ENCODE data around the gene DHDDS. TPM values are rescaled to one million over a fixed set of nuclear protein-coding genes. Genes with fewer than 3 reads are reported as not detected.

Gene DHDDS
- total RNA-seq, 2 donors from 2014 or later, result 38.6 to 59.4 TPM

GRCh38 chr1:26434161-26434752 lies 2.1 kb downstream of the DHDDS start:
- ATAC-seq (ENCODE audit: insufficient number of reproducible peaks, low FRiP score, low read depth) (no peak), DNase-seq (ENCODE audit: low spot score) (no peak)
- H3K9me3 ChIP-seq, result no peaks in the 10 kb centered on the region
- H3K27me3 ChIP-seq (replicated peaks; ENCODE audit: insufficient read depth), result no peaks in the 10 kb centered on the region
- H3K4me3 ChIP-seq, result no peak overlapping the region
- peaks cover 11 to 27% of the 10 kb centered on the region in 2 donors for H3K4me1 ChIP-seq (ENCODE audit: control insufficient read depth in 1 of 2, low read depth in 2 of 2)
- peaks cover 24% of the 10 kb centered on the region for H3K36me3 ChIP-seq
- H3K27ac ChIP-seq, result no peak overlapping the region
- TF ChIP-seq CTCF (IDR thresholded peaks at IDR 0.05), result no peak

DNA sequence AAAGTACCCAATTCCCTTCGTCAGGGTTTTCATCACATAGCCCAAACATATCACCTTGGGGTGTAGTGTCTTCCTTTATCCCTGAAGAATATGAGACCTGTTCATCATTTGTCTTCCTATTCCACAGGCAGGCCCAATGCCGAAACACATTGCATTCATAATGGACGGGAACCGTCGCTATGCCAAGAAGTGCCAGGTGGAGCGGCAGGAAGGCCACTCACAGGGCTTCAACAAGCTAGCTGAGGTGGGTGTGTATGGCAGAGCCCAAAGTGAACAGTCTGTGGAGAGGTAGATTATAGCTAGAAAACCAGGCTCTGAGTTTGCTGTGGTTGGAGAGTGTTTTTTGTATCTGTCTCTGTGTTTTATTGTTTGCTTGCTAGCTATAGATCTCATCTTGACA lies 5.9 kb downstream of the DHDDS start:
- no peak for ATAC-seq (ENCODE audit: insufficient number of reproducible peaks, low FRiP score, low read depth)
- Histone ChIP-seq H3K36me3 (peaks cover 40% of the 10 kb centered on the region), H3K9me3 (no peaks in the 10 kb centered on the region)

DNA sequence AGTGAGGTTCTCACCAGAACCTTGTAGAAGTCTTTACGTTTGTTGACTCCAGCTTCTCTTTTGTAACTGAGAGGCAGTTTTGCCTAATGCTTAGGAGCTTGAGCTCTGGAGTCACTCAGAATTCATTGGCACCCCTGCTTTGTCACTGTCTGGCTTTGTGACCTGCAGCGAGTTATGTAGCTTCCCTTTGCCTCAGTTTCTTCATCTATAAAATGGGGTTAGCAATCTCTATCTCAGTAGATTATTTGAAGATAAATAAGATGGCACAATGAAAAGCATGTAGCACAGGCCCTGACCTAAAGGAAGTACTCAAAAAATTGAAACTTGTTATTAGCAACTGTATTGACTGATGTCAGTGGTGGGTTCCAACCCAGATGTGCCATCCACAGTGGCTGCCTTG lies 8.1 kb downstream of the DHDDS start:
- no peak overlapping the region for H3K4me3 ChIP-seq
- peaks cover 50% of the 10 kb centered on the region for H3K36me3 ChIP-seq
- no peaks in the 10 kb centered on the region for H3K4me1 ChIP-seq (ENCODE audit: control insufficient read depth in 1 of 2, low read depth in 2 of 2)
- ATAC-seq (ENCODE audit: insufficient number of reproducible peaks, low FRiP score, low read depth) (no peak), DNase-seq (ENCODE audit: low spot score) (no peak)
- no peaks in the 10 kb centered on the region for H3K27me3 ChIP-seq (replicated peaks; ENCODE audit: insufficient read depth)
- no peak for TF ChIP-seq CTCF (IDR thresholded peaks at IDR 0.05)
- H3K27ac ChIP-seq, result no peak overlapping the region
- H3K9me3 ChIP-seq, result no peaks in the 10 kb centered on the region

More for the DNA sequence above, 5.9 kb downstream of the DHDDS start:
- H3K27me3 ChIP-seq (replicated peaks; ENCODE audit: insufficient read depth), result no peaks in the 10 kb centered on the region
- H3K4me1 ChIP-seq (ENCODE audit: control insufficient read depth in 1 of 2, low read depth in 2 of 2), result peaks cover 7 to 15% of the 10 kb centered on the region in 2 donors
- TF ChIP-seq CTCF (IDR thresholded peaks at IDR 0.05), result no peak
- no peak overlapping the region for H3K27ac ChIP-seq
- DNase-seq (ENCODE audit: low spot score), result no peak
- H3K4me3 ChIP-seq, result no peak overlapping the region

GRCh38 chr1:26449868-26450267 lies 17.7 kb downstream of the DHDDS start:
- no peaks in the 10 kb centered on the region for H3K27me3 ChIP-seq (replicated peaks; ENCODE audit: insufficient read depth)
- H3K4me3 ChIP-seq, result no peak overlapping the region
- DNase-seq (ENCODE audit: low spot score), result no peak
- no peak overlapping the region for H3K27ac ChIP-seq
- TF ChIP-seq CTCF (IDR thresholded peaks at IDR 0.05), result no peak
- no peak for ATAC-seq (ENCODE audit: insufficient number of reproducible peaks, low FRiP score, low read depth)
- no peaks in the 10 kb centered on the region for H3K4me1 ChIP-seq (ENCODE audit: control insufficient read depth in 1 of 2, low read depth in 2 of 2)
- H3K9me3 ChIP-seq, result no peaks in the 10 kb centered on the region
- peaks cover 26% of the 10 kb centered on the region for H3K36me3 ChIP-seq

DNA sequence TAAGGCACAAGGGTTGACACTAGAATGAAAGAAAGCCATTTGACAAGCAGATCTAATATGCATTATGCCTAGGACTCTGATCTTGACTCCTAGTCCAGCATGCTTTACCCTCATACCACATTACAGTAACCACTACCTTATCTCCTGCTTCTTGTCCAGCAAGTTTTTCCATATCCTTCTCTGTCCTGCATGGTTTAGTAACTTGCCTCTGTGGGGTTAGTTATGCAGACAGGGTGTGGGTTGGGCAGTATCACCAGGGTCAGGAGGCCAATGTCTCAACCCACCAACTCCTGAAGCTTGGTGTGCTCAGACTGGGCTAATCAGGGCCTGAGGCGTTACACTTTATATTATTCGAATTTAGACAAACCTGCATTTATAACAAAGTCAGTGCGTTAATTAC lies 18.8 kb downstream of the DHDDS start:
- H3K36me3 ChIP-seq, result peaks cover 25% of the 10 kb centered on the region
- H3K4me3 ChIP-seq, result no peak overlapping the region
- no peaks in the 10 kb centered on the region for H3K4me1 ChIP-seq (ENCODE audit: control insufficient read depth in 1 of 2, low read depth in 2 of 2)
- no peaks in the 10 kb centered on the region for H3K9me3 ChIP-seq
- H3K27ac ChIP-seq, result no peak overlapping the region
- TF ChIP-seq CTCF (IDR thresholded peaks at IDR 0.05), result no peak
- DNase-seq (ENCODE audit: low spot score) (no peak), ATAC-seq (ENCODE audit: insufficient number of reproducible peaks, low FRiP score, low read depth) (no peak)
- H3K27me3 ChIP-seq (replicated peaks; ENCODE audit: insufficient read depth), result no peaks in the 10 kb centered on the region
